ENCODE measurements around the gene MAST4.
A peak's percentile ranks its signal among the peaks of the same experiment; 100 is the strongest.

Gene MAST4

DNA sequence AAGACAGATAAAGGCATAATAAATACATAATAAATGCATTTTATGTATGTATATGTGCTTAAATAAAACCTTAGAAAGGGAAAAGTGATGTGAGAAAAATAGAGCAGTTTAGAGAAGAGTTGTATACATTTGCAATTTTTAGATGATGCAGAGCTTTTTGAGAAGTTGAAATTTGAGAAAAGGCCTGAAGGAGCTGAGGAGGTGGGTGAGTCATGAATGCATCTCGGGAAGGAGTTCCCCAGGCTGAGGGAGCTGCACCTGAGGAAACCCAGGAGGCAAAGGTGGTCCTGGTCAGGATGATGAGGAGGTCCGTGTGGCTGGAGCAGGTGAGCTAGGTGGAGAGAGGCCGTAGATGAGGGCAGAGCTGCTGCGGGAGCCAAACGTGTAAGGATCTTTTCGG lies 617.8 kb downstream of the MAST4 start:
- WGBS, result 85% methylated on average over 6 of the region's 6 CpGs
- H3K18ac ChIP-seq (ENCODE audit: low read depth in 1 of 2, low read length in 2 of 2), result peak overlapping the region in 1 of 2 experiments; percentile 80
- no peak overlapping the region for H3K9ac ChIP-seq (ENCODE audit: low read length)
- H4K91ac ChIP-seq (ENCODE audit: low read length), result no peak overlapping the region
- H3K4ac ChIP-seq (ENCODE audit: low read depth in 1 of 2, low read length in 2 of 2), result no peak overlapping the region
- no peak overlapping the region for H2AFZ ChIP-seq (ENCODE audit: low read depth, low read length)
- H3K79me1 ChIP-seq (replicated peaks; ENCODE audit: low read length, poor library complexity, severe bottlenecking), result no peaks in the 10 kb centered on the region
- peaks cover 0 to 4% of the 10 kb centered on the region in 2 experiments for H3K27me3 ChIP-seq (ENCODE audit: control insufficient read depth in 1 of 2, insufficient read depth in 1 of 2, low read length in 2 of 2)
- no peak overlapping the region for H3K27ac ChIP-seq (ENCODE audit: low read length, poor library complexity, severe bottlenecking)
- no peaks in the 10 kb centered on the region for H3K36me3 ChIP-seq (ENCODE audit: control insufficient read depth in 1 of 2, insufficient read depth in 2 of 2, low read depth in 1 of 2, low read length in 2 of 2)
- H3K23ac ChIP-seq (ENCODE audit: low read length in 2 of 2), result no peak overlapping the region
- peak overlapping the region in 1 of 2 experiments; percentile 70 for H2BK12ac ChIP-seq (ENCODE audit: low read length in 2 of 2)
- no peak overlapping the region for H2BK5ac ChIP-seq (ENCODE audit: low read depth, low read length, poor library complexity, severe bottlenecking)
- H2BK15ac ChIP-seq (ENCODE audit: low read depth, poor library complexity, severe bottlenecking), result no peak overlapping the region
- DNase-seq, result no peak
- H3K4me2 ChIP-seq (ENCODE audit: low read length, poor library complexity, severe bottlenecking), result no peak overlapping the region
- H2BK120ac ChIP-seq (ENCODE audit: low read depth, low read length), result no peak overlapping the region
- H3K9me3 ChIP-seq (ENCODE audit: control insufficient read depth, low read length), result no peaks in the 10 kb centered on the region
- H2AK5ac ChIP-seq (ENCODE audit: low read length, severe bottlenecking), result no peak overlapping the region
- H3K4me3 ChIP-seq (ENCODE audit: insufficient read depth in 1 of 2, low read depth in 1 of 2, low read length in 2 of 2), result no peak overlapping the region
- H4K8ac ChIP-seq (ENCODE audit: low read length), result no peak overlapping the region
- H3K14ac ChIP-seq (ENCODE audit: low read length in 2 of 2), result no peak overlapping the region
- peaks cover 3% of the 10 kb centered on the region for H3K4me1 ChIP-seq (ENCODE audit: control insufficient read depth, insufficient read depth, low read depth, low read length)

DNA sequence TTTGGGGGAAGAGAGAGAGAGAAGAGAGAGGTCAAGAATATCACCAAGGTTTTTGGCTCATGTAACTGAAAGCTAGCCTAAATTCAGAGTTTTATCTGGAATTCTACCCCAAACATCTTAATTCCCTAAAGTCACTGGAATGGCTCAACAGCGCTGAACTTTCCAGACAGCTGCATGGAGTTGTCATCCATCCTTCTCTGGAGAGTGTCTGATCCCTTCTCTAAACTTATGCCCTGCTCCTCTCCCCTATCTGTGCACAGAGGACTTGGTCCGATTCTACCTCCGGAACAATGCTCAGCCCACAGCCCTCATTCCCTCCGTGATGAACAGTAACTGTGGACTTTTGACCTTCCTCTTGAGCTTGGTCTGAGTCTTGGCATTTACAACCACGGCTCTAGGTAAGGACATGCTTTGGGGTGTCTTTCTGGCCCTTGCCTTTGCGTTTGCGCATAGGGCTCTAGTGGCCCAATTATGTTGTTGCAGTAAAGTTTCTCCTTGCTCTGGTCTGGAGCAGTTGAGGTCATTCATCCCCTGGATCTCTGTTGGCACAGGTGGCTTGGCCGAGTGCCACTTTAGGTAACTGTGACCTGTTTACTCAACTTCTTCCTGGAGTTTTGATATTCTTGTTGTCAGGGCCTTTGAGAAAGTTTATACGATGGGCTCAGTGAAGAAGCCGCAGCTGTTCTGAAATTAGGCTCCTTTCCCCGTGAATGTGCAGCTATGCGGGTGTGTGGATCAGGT lies 618.7 kb downstream of the MAST4 start:
- Histone ChIP-seq H3K14ac (ENCODE audit: low read length in 2 of 2) (no peak overlapping the region), H3K79me1 (replicated peaks; ENCODE audit: low read length, poor library complexity, severe bottlenecking) (no peaks in the 10 kb centered on the region), H3K18ac (ENCODE audit: low read depth in 1 of 2, low read length in 2 of 2) (no peak overlapping the region), H3K27me3 (ENCODE audit: control insufficient read depth in 1 of 2, insufficient read depth in 1 of 2, low read length in 2 of 2) (peaks cover 0 to 4% of the 10 kb centered on the region in 2 experiments), H3K9me3 (ENCODE audit: control insufficient read depth, low read length) (no peaks in the 10 kb centered on the region), H3K4me2 (ENCODE audit: low read length, poor library complexity, severe bottlenecking) (no peak overlapping the region), H2BK5ac (ENCODE audit: low read depth, low read length, poor library complexity, severe bottlenecking) (no peak overlapping the region), H2AK5ac (ENCODE audit: low read length, severe bottlenecking) (no peak overlapping the region), H2BK120ac (ENCODE audit: low read depth, low read length) (no peak overlapping the region), H3K4me1 (ENCODE audit: control insufficient read depth, insufficient read depth, low read depth, low read length) (peaks cover 2% of the 10 kb centered on the region), H2AFZ (ENCODE audit: low read depth, low read length) (no peak overlapping the region), H2BK12ac (ENCODE audit: low read length in 2 of 2) (peak overlapping the region in 1 of 2 experiments; percentile 63), H3K23ac (ENCODE audit: low read length in 2 of 2) (no peak overlapping the region), H4K8ac (ENCODE audit: low read length) (peak overlapping the region; percentile 7), H3K4me3 (ENCODE audit: insufficient read depth in 1 of 2, low read depth in 1 of 2, low read length in 2 of 2) (no peak overlapping the region), H2BK15ac (ENCODE audit: low read depth, poor library complexity, severe bottlenecking) (peak overlapping the region; percentile 0), H3K27ac (ENCODE audit: low read length, poor library complexity, severe bottlenecking) (no peak overlapping the region), H3K9ac (ENCODE audit: low read length) (no peak overlapping the region), H3K4ac (ENCODE audit: low read depth in 1 of 2, low read length in 2 of 2) (no peak overlapping the region), H4K91ac (ENCODE audit: low read length) (no peak overlapping the region), H3K36me3 (ENCODE audit: control insufficient read depth in 1 of 2, insufficient read depth in 2 of 2, low read depth in 1 of 2, low read length in 2 of 2) (no peaks in the 10 kb centered on the region)
- no peak for DNase-seq
- 96% methylated on average over 12 of the region's 12 CpGs for WGBS

DNA sequence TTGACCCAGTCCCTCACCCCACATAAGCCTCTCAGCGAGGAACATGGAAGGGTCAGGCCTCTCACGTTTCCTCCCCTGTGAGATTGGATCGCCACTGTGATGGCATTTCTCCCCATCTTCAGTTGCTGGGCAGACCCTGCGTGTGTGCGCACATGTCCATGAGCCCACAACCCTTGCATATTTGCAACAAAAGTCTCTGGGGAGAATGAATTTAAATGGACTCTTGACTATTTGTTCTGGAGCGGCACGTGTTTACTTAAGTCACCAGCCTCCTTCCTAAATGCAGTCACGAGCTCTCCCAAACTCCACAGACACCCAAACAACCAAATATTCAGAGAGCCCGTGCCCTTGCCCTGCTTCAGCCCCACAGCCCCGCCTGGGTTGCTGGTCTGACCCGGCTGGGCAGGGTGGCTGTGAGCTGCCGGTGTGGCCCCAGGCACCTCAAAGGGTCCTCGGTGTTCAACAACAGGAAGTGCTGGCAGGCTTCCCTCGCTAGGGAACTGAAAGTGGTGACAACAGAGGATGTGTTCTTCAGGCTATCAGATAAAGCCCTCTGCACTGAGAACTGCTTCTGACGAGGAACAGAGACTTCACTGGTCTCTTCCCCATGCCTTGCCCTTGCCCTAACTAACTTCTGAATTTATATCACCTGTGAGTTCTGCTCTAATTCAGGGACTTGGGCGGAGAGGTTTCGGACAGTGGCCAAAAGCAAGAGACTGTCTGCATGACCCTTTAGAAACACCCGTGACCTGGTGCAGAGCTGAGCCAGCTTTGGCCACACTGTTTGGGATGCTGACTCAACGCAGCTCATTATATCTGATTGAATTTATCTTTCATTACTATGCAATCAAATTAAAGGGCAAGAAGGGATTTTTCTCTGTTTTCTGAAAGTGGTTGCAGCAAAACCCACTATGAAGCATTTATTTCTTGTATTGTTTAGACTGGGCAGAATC lies 619.6 kb downstream of the MAST4 start:
- H3K23ac ChIP-seq (ENCODE audit: low read length in 2 of 2), result no peak overlapping the region
- H3K9ac ChIP-seq (ENCODE audit: low read length), result peak overlapping the region; percentile 15
- no peak overlapping the region for H3K4me3 ChIP-seq (ENCODE audit: insufficient read depth in 1 of 2, low read depth in 1 of 2, low read length in 2 of 2)
- WGBS, result 50% methylated on average over 15 of the region's 19 CpGs
- H4K8ac ChIP-seq (ENCODE audit: low read length), result peak overlapping the region; percentile 98
- no peak overlapping the region for H3K27ac ChIP-seq (ENCODE audit: low read length, poor library complexity, severe bottlenecking)
- H2BK12ac ChIP-seq (ENCODE audit: low read length in 2 of 2), result peak overlapping the region; percentile 83 to 91
- peak overlapping the region; percentile 83 for H2AFZ ChIP-seq (ENCODE audit: low read depth, low read length)
- H2AK5ac ChIP-seq (ENCODE audit: low read length, severe bottlenecking), result no peak overlapping the region
- H3K14ac ChIP-seq (ENCODE audit: low read length in 2 of 2), result peak overlapping the region in 1 of 2 experiments; percentile 9
- H3K4me2 ChIP-seq (ENCODE audit: low read length, poor library complexity, severe bottlenecking), result no peak overlapping the region
- H3K36me3 ChIP-seq (ENCODE audit: control insufficient read depth in 1 of 2, insufficient read depth in 2 of 2, low read depth in 1 of 2, low read length in 2 of 2), result no peaks in the 10 kb centered on the region
- DNase-seq, result peak; percentile 42
- peak overlapping the region; percentile 65 to 67 for H3K4ac ChIP-seq (ENCODE audit: low read depth in 1 of 2, low read length in 2 of 2)
- peak overlapping the region; percentile 95 for H4K91ac ChIP-seq (ENCODE audit: low read length)
- no peak overlapping the region for H2BK5ac ChIP-seq (ENCODE audit: low read depth, low read length, poor library complexity, severe bottlenecking)
- H2BK120ac ChIP-seq (ENCODE audit: low read depth, low read length), result peak overlapping the region; percentile 98
- H2BK15ac ChIP-seq (ENCODE audit: low read depth, poor library complexity, severe bottlenecking), result peak overlapping the region; percentile 78
- no peaks in the 10 kb centered on the region for H3K79me1 ChIP-seq (replicated peaks; ENCODE audit: low read length, poor library complexity, severe bottlenecking)
- no peaks in the 10 kb centered on the region for H3K9me3 ChIP-seq (ENCODE audit: control insufficient read depth, low read length)
- peaks cover 0 to 4% of the 10 kb centered on the region in 2 experiments for H3K27me3 ChIP-seq (ENCODE audit: control insufficient read depth in 1 of 2, insufficient read depth in 1 of 2, low read length in 2 of 2)
- H3K18ac ChIP-seq (ENCODE audit: low read depth in 1 of 2, low read length in 2 of 2), result peak overlapping the region; percentile 37 to 89
- peaks cover 2% of the 10 kb centered on the region for H3K4me1 ChIP-seq (ENCODE audit: control insufficient read depth, insufficient read depth, low read depth, low read length)

DNA sequence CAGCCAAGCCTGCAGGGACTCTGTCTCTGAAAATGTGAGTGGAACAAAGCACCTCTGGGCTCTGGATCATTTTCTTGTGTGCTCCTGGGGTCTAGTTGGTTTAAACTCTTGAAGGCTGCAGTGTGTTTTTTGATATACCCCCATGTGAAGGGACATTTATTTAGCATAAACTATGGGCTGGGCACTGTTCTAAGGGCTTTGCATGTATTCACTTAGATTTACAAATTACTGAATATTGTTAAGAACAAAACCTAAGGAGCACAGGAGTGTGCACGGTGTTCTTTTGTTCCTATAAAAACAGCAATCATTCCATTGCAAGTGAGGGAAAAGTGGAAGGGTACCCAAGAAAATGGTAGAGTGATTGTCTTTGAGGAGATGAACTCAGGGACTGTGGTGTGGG lies 620.4 kb downstream of the MAST4 start:
- H2BK12ac ChIP-seq (ENCODE audit: low read length in 2 of 2), result no peak overlapping the region
- H3K9me3 ChIP-seq (ENCODE audit: control insufficient read depth, low read length), result no peaks in the 10 kb centered on the region
- H3K4me3 ChIP-seq (ENCODE audit: insufficient read depth in 1 of 2, low read depth in 1 of 2, low read length in 2 of 2), result no peak overlapping the region
- no peak overlapping the region for H2AK5ac ChIP-seq (ENCODE audit: low read length, severe bottlenecking)
- H3K27ac ChIP-seq (ENCODE audit: low read length, poor library complexity, severe bottlenecking), result no peak overlapping the region
- H3K4ac ChIP-seq (ENCODE audit: low read depth in 1 of 2, low read length in 2 of 2), result peak overlapping the region in 1 of 2 experiments; percentile 44
- no peak overlapping the region for H4K8ac ChIP-seq (ENCODE audit: low read length)
- H2BK120ac ChIP-seq (ENCODE audit: low read depth, low read length), result no peak overlapping the region
- peaks cover 0 to 4% of the 10 kb centered on the region in 2 experiments for H3K27me3 ChIP-seq (ENCODE audit: control insufficient read depth in 1 of 2, insufficient read depth in 1 of 2, low read length in 2 of 2)
- no peak overlapping the region for H2BK15ac ChIP-seq (ENCODE audit: low read depth, poor library complexity, severe bottlenecking)
- no peak overlapping the region for H3K14ac ChIP-seq (ENCODE audit: low read length in 2 of 2)
- no peaks in the 10 kb centered on the region for H3K36me3 ChIP-seq (ENCODE audit: control insufficient read depth in 1 of 2, insufficient read depth in 2 of 2, low read depth in 1 of 2, low read length in 2 of 2)
- H2AFZ ChIP-seq (ENCODE audit: low read depth, low read length), result no peak overlapping the region
- WGBS, result 100% methylated on average over 1 of the region's 1 CpG
- no peak overlapping the region for H3K4me2 ChIP-seq (ENCODE audit: low read length, poor library complexity, severe bottlenecking)
- no peak overlapping the region for H2BK5ac ChIP-seq (ENCODE audit: low read depth, low read length, poor library complexity, severe bottlenecking)
- peaks cover 2% of the 10 kb centered on the region for H3K4me1 ChIP-seq (ENCODE audit: control insufficient read depth, insufficient read depth, low read depth, low read length)
- peak overlapping the region in 1 of 2 experiments; percentile 73 for H3K18ac ChIP-seq (ENCODE audit: low read depth in 1 of 2, low read length in 2 of 2)
- H3K23ac ChIP-seq (ENCODE audit: low read length in 2 of 2), result no peak overlapping the region
- H4K91ac ChIP-seq (ENCODE audit: low read length), result no peak overlapping the region
- H3K79me1 ChIP-seq (replicated peaks; ENCODE audit: low read length, poor library complexity, severe bottlenecking), result no peaks in the 10 kb centered on the region
- H3K9ac ChIP-seq (ENCODE audit: low read length), result no peak overlapping the region
- no peak for DNase-seq
